ENCODE data around the gene TMEM266.

Gene TMEM266

DNA sequence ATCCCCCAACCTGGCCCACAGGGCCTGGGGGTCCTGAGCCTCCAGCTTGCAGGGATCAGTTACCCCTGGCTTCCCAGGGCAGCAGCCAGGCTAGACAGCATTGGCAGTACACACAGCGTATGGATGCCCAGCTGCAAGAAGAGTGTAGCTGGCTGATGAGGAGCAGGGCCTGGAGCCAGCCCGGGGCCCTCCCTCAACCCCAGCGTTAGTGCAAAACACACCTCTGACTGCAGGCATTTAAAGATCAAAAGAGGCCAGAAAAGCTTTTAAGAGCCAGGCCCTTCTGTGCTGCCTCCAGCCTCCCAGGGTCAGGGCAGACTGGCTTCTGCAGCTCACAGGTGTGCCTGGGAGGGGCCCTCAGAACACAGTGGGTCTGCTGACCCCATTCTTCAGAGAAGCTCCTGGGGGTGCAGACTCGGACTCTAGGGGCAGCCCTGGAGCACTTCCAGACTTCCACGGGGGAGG is 140.9 kb downstream of the TMEM266 start:
- no peak for FAIRE-seq

DNA sequence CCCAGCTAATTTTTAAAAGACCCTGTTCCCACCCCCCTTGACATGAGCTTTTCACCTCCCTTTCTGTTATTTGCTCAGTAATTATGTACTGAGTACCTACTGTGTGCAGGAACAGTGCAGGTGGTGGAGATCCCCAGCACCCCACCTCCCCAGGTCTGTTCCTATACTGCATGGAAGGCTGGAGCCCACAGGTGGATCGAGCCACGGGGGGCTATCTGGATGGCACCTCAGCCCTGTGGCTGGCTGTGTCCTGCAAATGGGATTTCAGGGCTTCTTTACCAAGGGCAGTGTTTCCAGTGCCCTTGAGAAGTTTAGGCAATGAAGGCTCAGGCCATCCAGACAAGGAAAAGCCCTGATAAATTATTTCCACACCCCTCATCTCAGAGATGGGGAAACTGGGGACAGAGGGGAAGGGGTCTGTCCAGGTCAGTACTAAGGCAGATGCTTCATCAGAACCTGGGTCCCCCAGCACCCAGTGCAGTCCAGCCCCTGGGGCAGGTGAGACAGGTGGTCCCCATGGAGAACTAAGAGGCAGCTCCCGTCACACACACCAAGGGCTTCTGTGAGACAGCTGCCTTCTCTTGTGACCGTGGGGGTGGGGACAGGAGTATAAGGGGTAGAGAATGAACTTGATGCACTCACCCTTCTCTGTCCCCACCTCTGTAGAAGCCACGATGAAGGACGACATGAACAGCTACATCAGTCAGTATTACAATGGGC is 141.9 kb downstream of the TMEM266 start:
- FAIRE-seq: no peak
- no peak for DNase-seq (ENCODE audit: low spot score)

More for the DNA sequence above, 140.9 kb downstream of the TMEM266 start:
- no peak for DNase-seq (ENCODE audit: low spot score)

DNA sequence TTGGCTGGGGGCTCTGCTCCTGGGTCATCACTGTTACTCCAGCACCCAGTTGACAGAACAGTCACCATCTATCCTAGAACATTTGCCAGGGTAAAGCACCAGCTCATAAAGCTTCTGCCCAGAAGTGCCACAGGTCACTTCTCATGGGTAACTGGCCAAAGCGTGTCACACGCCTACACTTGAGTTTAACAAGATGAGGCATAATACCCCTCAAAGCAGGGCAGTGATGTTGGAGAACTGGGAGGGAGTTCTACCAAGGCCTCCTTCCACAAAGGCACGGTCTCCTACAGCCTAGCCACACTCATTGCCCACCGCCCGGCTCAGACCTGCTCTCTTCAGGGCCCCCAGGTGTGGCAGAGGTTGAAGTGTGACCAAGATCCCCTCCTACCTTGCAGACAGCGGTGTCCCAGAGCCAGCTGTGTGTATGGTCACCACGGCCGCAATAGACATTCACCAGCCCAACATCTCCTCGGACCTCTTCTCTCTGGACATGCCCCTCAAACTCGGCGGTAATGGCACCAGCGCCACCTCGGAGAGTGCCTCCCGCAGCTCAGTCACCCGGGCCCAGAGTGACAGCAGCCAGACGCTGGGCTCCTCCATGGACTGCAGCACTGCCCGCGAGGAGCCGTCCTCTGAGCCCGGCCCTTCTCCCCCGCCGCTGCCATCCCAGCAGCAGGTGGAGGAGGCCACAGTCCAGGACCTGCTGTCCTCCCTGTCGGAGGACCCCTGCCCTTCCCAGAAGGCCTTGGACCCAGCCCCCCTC is 143.7 kb downstream of the TMEM266 start:
- no peak for FAIRE-seq

DNA sequence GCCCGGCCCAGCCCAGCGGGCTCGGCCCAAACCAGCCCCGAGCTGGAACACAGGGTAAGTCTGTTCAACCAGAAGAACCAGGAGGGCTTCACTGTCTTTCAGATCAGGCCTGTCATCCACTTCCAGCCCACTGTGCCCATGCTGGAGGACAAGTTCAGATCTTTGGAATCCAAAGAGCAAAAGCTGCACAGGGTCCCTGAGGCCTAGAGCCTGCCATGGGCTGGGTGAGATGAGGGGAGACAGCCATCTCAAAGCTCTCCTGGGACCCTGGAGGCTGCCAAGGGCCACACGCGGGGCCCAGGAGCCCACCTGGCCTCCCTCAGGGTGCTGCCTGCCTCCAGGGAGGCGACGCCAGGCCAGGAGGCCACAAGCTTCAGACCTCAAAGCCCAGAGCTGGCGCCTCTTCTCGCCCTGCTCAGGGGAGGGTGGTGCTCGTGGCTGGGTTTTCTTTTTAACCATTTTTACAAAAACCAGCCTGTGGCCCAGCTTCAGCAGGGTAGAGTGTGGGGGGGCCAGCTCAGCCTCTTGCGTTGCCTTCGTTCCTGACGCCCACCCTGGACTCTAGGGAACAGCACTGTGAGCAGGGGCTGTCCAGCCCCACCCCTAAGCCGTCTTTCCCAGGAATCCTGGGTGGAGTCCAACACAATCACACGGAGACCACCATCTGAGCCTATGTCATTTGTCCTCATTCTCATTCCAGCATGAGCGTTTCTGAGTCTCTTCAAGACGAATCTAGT is 144.5 kb downstream of the TMEM266 start:
- no peak for FAIRE-seq

More for the DNA sequence above, 143.7 kb downstream of the TMEM266 start:
- no peak for DNase-seq (ENCODE audit: low spot score)

DNA sequence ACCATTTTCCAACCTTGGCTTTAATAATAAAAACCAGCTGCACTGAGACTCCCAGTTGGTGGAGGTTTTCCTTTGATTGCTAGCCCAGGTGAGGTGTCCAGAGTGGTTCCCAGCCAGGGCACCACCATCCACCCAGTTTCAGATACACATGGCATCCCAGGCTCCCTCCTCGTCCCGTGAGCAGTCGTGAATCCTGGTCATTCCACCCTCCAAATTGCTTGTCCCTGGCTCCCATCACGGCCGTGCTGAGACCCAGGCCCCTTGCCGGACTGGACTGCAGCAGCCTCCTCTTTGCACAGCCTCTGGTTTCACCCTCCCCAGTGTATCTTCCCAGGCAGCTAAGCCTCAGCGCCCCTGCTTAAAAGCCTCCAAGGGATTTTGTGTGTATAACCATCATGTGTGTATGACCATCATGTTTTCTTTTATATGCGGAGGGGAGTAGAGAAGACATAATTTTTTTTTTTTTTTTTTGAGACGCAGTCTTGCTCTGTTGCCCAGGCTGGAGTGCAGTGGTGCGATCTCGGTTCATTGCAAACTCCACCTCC is 145.2 kb downstream of the TMEM266 start:
- no peak for DNase-seq (ENCODE audit: low spot score)
- FAIRE-seq: no peak

More for the DNA sequence above, 144.5 kb downstream of the TMEM266 start:
- no peak for DNase-seq (ENCODE audit: low spot score)

DNA sequence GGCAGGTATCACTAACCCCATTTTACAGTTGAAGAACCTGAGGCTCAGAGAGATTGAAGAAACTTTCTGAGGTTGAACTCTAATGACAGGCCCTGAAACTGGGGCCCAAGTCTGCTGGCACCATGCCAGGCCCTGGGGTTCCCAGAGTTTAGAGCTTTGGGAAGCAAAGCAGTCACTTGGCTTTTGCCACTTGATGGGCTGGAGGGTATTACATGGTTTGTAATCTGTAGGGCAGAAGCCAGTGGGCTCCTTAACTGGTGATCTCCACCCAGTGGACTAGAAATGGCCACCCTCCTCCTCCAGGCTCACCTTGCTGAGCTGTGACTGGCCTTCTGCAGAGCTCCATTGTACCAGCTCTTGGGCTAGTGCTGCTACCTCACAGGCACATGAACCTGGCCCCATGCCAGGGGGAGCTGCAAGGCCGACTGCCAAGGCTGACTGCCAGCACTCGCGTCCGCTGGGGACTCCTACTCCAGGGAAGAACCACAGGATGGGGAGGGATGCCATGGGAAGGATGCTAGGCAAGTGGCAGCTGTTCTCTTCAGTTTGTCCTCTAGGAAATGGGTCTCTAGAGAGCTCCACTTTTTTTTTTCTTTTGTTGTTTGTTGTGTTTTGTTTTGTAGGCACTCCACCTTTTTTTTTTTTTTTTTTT is 146.7 kb downstream of the TMEM266 start:
- DNase-seq (ENCODE audit: low spot score): peak; percentile 61
- no peak for FAIRE-seq

DNA sequence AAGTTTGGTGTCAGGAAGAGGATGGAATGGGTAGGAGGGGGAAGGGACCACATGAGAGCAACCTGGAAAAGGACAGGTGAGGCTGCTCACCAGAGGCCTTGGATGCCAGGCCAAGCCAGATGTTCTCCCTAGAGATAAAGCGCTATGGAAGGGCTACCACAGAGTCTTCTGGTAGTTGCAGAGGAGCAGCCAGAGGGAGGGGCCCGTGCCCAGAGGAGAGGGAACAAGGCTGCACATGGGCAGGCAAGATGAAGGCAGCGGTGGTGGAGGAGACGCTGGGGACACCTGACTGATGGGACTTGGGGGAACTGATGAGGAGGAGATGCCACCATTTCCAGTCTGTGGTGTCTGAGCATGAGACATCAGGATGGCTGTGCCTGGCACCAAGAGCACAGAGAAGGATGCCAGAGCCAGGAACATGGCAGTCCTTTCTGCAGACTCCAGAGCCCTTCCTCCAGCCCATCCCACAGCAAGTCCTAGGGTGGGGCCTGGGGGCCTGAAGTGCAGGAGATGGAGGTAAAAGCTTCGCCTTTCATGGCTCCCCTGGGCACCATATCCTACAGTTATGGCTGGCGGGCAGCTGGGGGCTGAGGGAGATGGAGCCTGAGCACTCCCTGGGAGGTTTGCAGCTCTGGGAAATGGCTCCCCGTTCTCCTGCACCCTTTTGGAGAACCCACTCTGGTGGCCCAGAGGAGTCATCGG is 148.4 kb downstream of the TMEM266 start:
- FAIRE-seq (peak; percentile 42), DNase-seq (ENCODE audit: low spot score) (no peak)

DNA sequence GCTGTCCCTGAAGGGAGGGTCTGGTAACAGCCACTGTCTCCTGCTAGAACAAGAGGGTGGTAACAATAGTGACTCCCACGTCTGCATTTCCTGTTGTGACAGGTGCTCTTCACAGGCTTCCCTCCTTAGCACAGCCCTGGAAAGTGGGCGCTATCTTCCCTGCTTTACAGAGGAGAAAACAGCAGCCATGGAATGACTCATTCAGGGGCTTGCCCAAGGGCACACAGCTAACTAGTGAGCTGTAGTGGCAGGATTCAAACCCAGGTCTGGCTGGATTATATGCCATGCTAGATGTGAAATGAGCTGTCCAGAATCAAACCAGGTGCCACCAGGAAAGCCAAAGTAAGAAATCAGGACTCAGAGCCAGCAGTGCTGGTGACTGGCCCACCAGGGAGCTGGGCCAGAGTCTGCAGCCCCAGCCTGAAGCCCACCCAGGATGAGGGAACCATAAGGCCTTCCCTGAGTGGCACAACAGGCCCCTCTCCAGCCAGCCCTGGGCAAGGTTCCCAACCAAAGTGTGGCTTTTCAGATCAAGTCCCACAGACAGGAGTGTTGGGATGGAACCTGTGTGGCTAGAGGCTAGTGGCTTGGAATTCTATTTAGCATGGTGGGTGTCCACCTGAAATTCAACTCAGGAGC is 149.1 kb downstream of the TMEM266 start:
- FAIRE-seq (no peak), DNase-seq (ENCODE audit: low spot score) (no peak)

DNA sequence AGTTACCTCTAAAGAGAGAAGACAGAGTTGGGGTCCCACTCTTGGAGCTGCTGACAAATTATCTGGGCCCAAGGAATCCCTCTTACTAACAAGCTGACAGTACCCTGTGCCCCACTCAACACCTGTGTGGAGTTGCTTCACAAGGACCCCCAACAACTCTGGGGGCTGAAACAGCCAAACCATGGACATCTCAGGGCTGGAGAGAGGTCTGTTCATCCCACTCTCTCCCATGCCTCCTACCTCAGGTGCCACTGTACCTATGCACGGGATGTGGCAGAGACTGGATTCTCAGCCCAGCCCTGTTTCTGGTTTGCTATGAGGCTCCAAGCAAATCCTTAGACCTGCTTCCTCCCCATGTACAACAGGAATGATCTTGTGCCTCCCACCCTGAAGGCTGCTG is 149.7 kb downstream of the TMEM266 start:
- no peak for DNase-seq (ENCODE audit: low spot score)
- FAIRE-seq: no peak

DNA sequence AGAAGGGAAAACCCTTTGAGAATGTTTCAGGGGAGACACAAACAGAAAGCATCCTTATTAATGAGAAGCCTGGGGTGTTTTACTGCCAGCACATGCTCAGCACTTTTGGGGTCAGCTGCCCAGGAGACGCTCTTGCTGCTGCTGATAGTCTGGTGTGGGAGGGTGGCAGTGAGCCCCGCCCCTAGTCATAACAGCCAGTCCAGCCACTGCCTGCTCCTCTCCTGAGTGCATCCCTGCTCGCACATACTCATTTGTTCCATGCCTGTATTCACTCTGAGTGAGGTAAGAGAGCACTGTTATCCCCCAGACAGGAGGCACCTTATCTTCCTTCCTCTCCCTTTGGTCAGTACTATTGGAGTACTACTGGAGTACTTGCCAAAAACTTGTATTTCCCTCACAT is 150.2 kb downstream of the TMEM266 start:
- DNase-seq (ENCODE audit: low spot score) (no peak), FAIRE-seq (no peak)

DNA sequence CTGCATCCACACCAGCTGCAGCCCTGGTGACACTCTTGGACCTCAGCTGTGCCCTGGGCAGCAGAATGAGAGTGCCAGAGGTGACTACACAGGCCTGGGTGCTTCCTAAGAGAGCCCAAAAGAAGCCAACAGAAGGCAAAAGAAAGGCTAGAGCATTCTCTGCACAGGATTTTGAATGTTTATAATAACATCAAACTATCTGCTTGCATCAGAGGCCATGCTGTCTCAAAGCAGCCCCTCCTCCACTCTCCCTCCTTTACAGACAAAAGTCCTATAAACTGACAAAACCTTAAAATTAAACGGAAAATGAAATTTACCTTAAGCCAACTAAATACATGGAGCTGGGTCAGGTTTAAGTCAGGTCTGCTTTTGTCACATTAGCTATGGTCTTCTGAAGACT is 155.8 kb downstream of the TMEM266 start:
- FAIRE-seq: no peak
- DNase-seq (ENCODE audit: low spot score): no peak

DNA sequence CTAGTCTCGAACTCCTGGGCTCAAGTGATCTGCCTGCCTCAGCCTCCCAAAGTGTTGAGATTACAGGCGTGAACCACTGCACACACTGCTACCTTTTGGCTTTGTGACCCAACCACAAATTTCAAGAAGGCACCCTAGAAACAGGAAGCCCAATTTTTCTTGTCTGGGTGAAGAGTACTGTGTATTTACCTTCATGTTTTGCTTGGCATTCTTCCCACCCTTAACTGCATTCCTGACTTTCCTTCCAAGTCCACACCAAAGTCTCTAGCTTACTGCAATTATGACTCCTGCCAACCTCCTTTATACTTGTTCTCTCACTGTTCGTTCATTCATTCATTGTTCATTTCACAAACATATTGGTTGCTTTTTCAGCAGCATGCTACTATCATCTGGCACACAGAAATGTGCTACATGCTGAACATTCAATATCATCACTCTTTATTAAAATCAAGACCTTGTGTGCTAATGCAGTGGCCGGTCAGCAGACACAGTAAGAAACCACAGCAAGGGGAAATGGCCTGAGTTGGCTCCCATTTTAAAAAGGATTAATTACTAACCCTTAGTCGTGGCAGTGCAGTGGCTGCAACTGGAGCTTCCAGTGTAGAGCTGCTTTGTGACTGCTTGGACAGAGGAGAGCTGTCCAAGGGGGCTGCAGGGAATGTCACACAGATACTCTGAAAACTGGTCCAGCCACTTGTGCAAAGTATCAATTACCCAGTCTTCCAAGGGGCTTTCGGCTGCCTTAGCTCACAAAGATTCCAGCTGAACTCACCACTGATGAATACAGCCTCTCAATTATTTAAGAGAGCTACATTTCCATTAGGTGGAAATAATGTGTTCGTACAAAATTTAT is 157.5 kb downstream of the TMEM266 start:
- DNase-seq (ENCODE audit: low spot score): peak; percentile 37
- FAIRE-seq: no peak

DNA sequence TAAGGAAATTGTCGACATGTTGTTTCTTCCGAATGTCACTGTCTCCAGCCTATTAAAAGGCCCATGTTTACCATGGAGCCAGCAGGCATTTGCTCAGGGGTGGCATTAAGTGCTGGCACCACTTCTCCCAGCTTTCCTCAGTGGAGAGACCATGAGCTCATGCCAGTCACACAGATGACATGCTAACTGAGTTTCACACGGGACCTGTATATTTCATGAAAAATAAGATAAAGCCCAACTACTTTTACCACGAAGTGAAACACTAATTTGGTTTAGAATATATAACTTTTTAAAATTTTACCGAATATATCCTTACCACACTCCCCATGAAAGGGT is 158.1 kb downstream of the TMEM266 start:
- no peak for FAIRE-seq
- no peak for DNase-seq (ENCODE audit: low spot score)

DNA sequence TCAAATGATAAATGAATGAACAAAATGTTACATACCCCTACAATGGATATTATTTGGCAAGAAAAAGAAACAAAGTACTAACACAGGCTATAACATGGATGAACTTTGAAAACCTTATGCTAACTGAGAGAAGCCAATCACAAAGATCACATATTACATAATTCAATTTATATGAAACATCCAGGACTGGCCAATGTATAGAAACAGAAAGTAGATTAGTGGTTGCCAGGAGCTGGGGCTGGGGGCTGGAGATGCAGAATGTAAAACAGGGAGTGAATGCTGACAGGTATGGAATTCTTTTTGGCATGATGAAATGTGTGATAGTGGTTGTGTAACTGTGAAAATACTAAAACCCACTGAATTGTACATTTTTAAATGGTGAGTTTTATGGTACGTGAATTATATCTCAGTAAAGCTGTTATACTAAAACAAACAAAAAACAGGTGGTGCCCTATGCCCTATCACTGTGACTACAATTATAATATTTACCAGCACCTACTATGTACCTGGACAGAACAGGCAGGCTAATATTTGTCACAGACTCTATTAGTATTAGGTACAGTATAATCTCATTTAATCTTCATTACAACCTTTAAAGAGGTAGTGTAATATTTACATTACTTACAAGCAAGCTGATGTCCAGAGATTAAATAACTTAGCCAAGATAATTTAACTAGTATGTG is 161.4 kb downstream of the TMEM266 start:
- FAIRE-seq: no peak
- no peak for DNase-seq (ENCODE audit: low spot score)

DNA sequence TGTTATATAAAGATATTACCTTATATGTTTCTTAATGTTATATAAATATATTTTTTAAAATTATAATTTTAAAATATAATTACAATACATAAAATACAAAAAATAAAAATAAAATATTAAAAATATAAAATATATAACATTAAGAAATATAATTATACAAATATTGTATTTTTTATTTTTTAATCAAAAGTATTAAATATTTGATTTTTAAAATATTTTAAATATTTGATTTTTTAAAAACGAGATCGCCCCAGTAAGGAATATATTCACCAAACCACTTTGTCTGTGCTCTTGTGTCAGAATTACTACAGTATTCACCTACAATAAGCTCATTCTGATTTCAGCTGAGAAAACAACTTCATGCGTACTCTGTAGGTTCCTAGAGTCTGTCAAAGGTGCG is 162.4 kb downstream of the TMEM266 start:
- DNase-seq (ENCODE audit: low spot score): no peak
- FAIRE-seq: no peak

DNA sequence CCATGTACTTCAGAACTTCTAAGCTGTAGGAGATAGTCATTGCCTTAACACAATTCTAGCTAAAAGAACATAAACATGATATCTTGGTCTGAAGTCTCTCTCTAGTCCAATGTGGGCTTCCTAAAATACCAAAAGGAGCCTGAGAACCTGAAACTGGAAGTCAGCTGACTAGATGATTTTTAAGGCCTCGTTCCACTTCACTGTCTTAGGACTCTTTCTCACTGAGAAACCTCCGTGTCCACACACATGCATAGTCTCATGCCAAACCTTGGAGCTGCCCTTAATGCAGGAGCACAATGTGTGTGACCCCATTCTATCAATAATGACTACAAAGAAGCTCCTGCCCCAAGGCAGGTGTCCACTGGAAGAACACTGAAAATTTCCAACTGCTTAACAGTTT is 163.7 kb downstream of the TMEM266 start:
- no peak for FAIRE-seq

DNA sequence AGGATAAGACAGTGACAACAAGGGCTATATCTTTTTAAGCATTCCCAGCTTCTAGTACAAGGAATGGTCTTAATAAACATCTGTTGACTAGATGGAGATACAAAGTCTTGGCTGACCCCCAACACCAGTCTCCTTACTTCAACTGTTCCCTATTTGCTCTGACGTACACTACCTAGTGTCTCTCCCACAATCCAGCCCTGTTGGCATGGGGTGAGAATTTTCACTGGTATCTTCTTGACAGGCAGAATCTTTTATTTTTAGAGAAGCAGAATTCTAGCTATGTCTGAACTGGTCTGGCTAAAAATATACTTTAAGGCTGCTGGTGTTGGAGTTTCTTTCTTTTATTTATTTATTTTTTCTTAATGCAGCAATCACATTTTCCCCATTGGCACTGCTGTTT is 169.5 kb downstream of the TMEM266 start:
- no peak for FAIRE-seq

More for the DNA sequence above, 163.7 kb downstream of the TMEM266 start:
- DNase-seq (ENCODE audit: low spot score): no peak

DNA sequence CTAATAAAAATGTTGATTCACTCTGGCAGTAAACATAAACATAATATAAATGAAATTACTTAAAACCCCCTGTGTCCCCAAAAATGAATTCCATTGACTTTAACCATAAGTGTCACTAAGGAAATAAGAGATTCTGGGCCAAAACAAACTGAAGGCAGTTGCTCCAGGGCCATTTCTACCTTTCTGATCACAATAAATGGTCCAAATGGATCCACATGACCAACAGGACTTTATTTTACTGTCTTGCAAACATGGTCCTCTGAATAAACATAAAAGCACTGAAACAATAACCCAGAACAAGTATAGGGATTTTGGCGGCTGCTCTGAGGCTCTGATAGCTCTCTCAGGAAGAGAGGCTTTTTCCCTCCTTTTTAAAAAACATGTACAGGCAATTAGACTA is 174.1 kb downstream of the TMEM266 start:
- no peak for FAIRE-seq
- DNase-seq (ENCODE audit: low spot score): no peak

More for the DNA sequence above, 169.5 kb downstream of the TMEM266 start:
- no peak for DNase-seq (ENCODE audit: low spot score)
